ENCODE data around the gene SMPDL3A.

DNA sequence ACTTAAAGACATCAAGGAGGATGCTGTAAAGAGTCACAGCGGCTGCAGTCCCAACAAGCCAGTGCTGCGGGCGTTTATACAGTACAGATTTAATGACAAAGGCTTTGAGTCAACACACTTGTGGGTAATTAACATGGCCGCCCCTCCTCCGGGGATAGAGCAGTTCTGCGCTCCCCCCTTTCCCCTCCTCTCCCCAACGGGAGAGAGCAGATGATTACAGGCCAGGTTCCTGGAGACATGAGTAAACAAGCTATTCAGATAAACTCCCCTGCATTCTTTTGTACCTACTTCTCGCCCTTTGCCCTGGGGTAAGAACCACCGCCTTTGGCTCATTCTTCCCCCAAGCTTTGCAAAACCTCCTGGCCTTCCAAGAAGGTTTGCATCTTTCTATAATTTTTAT, 33.2 kb upstream of the SMPDL3A start:
- TF ChIP-seq ZNF274 (IDR thresholded peaks at IDR 0.05; ENCODE audit: borderline replicate concordance, extremely low read depth, low read length) (no peak), POLR2AphosphoS5 (IDR thresholded peaks at IDR 0.05; ENCODE audit: low read depth, low read length) (no peak), POLR2A (IDR thresholded peaks at IDR 0.05; ENCODE audit: control extremely low read depth in 1 of 2, low read depth in 2 of 2, low read length in 2 of 2) (no peak), EZH2 (IDR thresholded peaks at IDR 0.05; ENCODE audit: low read depth, low read length, severe bottlenecking) (no peak)
- TF ChIP-seq, protein P1, sequence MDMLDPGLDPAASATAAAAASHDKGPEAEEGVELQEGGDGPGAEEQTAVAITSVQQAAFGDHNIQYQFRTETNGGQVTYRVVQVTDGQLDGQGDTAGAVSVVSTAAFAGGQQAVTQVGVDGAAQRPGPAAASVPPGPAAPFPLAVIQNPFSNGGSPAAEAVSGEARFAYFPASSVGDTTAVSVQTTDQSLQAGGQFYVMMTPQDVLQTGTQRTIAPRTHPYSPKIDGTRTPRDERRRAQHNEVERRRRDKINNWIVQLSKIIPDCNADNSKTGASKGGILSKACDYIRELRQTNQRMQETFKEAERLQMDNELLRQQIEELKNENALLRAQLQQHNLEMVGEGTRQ (IDR thresholded peaks at IDR 0.05; ENCODE audit: low read length): no peak
- TF ChIP-seq, protein P2, sequence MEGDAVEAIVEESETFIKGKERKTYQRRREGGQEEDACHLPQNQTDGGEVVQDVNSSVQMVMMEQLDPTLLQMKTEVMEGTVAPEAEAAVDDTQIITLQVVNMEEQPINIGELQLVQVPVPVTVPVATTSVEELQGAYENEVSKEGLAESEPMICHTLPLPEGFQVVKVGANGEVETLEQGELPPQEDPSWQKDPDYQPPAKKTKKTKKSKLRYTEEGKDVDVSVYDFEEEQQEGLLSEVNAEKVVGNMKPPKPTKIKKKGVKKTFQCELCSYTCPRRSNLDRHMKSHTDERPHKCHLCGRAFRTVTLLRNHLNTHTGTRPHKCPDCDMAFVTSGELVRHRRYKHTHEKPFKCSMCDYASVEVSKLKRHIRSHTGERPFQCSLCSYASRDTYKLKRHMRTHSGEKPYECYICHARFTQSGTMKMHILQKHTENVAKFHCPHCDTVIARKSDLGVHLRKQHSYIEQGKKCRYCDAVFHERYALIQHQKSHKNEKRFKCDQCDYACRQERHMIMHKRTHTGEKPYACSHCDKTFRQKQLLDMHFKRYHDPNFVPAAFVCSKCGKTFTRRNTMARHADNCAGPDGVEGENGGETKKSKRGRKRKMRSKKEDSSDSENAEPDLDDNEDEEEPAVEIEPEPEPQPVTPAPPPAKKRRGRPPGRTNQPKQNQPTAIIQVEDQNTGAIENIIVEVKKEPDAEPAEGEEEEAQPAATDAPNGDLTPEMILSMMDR (IDR thresholded peaks at IDR 0.05; ENCODE audit: control extremely low read depth in 1 of 3, insufficient read depth in 1 of 3, low read depth in 1 of 3, low read length in 3 of 3): no peak

Data from H1 (cell line).